ENCODE data around the gene COL4A3.

GRCh38 chr2:227221120-227221519, 56.7 kb downstream of the COL4A3 start:
- TF ChIP-seq CTCF (IDR thresholded peaks at IDR 0.05; ENCODE audit: low read length) (no peak), EZH2 (IDR thresholded peaks at IDR 0.05; ENCODE audit: borderline replicate concordance, low read length) (no peak)

Measured in OCI-LY1 (cell line).